NCI-H748 (cell line): Measurements from ENCODE around the gene FCRLB.
"Not testable (repeated sequence)": the region's sequence is repeated elsewhere in the genome, so short reads cannot be mapped to it uniquely, and the experiment has no call there.

Experiments
- DNase-seq: peaks from one replicate; lab custom pipeline; 2025; ENCODE audit not compliant: unreplicated experiment; lab: John Stamatoyannopoulos, UW

Gene FCRLB, protein sequence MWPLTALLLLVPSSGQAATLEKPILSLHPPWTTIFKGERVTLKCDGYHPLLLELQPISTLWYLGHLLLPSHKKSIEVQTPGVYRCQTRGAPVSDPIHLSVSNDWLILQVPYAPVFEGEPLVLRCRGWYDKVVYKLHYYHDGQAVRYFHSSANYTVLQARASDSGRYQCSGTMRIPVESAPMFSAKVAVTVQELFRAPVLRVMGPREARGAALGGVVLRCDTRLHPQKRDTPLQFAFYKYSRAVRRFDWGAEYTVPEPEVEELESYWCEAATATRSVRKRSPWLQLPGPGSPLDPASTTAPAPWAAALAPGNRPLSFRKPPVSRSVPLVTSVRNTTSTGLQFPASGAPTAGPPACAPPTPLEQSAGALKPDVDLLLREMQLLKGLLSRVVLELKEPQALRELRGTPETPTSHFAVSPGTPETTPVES

GRCh38 chr1:161720956-161721737 lies at the start of gene FCRLB:
TSS of gene FCRLB (plus strand) at chr1:161721544. CDS start at chr1:161722673, 1,129 bp downstream.
- DNase-seq = no peak

DNA sequence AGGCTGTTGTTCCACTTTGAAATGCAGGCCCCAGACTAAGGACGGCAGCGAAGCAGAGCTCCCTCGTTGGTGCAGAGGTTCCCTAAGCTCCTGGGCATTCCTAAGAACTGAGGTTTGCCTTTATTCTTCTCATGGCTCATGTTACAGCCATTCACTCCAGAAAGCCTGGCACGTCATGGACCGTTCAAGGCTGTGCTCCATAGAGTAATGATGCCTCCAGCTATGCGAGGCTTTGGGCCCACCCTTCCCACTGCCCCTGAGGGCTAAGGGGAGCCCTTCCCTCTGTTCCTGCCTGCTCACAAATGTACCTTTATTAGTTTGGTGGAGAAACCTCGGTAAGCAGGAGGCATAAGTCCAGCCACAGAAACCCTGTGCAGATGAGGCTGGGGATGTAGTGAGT lies 47.9 kb upstream of the FCRLB start:
- DNase-seq = not testable (repeated sequence)

DNA sequence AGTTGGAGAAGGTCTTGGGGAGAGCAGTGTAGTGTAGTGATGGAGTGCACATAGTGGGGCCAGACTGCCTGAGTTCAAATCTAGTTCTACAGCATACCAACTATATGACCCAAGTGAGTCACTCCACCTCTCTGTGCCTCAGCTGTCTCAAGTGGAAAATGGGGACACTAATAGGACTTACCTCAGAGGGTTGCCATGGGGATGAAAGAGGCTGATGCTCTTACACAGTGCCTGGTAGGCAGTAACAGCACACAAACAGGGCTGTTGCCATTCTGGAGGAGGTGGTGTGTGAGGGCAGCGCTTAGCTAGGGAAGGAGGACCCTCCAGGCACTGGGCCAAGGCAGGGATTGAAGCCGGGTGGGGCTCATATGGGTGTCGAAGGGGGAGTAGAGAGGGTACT lies 46.9 kb upstream of the FCRLB start:
- DNase-seq = peak; percentile 21

DNA sequence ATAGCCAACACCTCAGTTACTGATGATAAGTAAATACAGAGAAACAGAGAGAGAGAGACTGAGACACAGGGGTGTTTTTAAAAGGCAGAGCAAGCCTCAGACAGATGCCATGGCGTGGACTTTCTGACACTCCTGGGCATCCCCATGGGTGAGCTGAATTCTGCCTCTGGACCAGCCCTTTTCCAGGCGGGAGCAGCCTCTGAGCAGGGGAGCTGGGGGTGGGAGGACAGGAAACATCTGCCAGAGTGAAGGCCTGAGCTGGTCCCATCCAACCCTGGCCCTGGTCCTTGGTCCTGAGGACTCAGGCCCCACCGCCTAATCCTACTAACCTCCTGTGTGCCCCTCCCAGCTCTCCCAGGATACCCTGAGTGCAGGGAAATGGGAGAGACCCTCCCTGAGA lies 46.4 kb upstream of the FCRLB start:
- not testable (repeated sequence) for DNase-seq

DNA sequence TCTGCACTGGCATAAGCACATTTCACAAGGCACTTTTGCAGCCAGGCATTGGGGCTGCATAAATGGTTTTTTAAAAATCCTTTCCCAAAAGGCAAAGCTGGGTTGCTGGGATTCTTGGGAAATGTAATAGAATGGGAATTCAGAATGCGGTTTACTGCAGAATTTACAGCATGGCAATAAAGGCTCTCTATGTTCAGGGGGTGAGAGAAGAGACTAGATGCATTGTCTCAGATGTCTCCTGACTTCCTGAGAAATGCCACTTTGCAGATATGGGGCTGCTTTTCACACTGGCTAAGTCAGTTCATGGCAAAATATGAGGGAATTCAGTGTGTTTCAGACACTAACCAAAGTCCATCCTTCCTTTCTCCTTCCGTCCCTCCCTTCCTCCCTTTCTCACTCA lies 44.9 kb upstream of the FCRLB start:
- DNase-seq = no peak

GRCh38 chr1:161676958-161677689 lies 44.2 kb upstream of the FCRLB start:
- no peak for DNase-seq

- DNase-seq = no peak
Observed at GRCh38 chr1:161678500-161678899, 42.8 kb upstream of the FCRLB start.

- no peak for DNase-seq
Observed at GRCh38 chr1:161681879-161682278, 39.5 kb upstream of the FCRLB start.

DNA sequence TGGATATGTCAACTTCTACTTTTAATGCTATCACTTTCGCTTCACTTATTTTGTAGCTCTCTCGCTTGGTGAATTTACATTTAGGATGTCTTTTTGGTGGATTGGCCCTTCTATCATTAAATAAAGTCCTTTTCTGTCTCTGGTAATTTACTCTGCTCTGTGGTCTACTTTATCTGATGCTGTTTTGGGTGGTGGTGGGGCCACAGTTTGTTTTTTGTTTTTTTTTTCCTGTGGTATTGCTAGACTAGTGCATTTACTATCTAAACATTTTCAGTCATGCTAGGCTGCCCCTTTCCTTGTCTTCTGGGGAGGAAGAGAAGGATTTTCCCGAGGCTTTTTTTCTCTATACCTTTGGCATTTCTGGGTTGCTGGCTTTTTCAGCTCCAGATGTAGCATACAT lies 32.4 kb upstream of the FCRLB start:
- DNase-seq = no peak

DNA sequence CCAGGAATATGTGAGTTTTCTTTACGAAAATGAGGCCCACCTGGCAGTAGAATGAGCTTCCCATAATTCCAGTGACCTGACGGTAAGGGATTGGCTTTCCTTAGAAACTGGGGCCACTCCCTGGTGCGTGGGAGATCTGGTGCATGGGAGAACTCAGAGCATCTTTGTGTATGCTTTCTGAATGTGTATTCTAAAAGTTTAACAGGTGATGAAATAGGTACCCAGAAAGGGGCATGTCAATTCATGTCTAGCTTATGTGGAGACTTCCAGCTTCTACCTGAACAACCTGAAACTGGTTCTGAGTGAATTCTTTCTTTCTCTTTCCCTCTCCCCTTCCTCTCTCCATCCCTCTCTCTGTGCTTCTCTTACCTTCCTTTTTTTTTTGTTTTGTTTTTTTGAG lies 29.5 kb upstream of the FCRLB start:
- no peak for DNase-seq

- peak; percentile 40 for DNase-seq
Observed at GRCh38 chr1:161693020-161693712, 28.2 kb upstream of the FCRLB start.

- not testable (repeated sequence) for DNase-seq
Observed at GRCh38 chr1:161698302-161698701, 23.0 kb upstream of the FCRLB start.

DNA sequence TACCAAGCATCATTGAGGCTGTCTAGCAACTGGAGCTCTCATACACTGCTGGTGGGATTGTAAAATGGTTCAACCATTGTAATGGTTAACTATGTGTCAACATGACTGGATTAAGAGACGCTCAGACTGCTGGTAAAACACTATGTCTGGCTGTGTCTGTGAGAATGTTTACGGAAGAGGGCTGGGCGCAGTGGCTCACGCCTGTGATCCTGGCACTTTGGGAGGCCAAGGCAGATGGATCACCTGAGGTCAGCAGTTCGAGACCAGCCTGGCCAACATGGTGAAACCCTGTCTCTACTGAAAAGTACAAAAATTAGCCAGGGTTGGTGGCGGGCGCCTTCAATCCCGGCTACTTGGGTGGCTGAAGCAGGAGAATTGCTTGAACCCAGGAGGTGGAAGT lies 19.1 kb upstream of the FCRLB start:
- DNase-seq = peak; percentile 78

DNA sequence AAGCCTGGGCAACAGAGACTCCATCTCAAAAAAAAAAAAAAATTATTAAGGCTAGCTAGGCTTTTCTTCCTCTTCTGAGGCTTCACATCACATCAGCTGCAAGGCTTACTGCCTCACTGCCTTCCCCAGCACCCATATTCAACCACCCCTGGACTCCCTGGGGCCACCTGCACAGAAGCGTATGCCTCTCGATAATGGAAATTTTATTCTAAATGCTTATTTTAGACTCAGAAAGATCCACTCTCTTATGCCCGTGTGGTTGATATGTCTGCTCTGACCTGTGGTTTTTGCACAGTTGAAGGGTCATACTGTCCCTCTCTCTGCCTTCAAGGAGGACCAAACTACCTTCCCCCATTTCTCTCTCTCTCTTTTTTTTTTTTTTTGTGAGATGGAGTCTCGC lies 15.8 kb upstream of the FCRLB start:
- no peak for DNase-seq

- DNase-seq = no peak
Observed at GRCh38 chr1:161706113-161706481, 15.2 kb upstream of the FCRLB start.

GRCh38 chr1:161706482-161707347 lies 14.6 kb upstream of the FCRLB start, which contains the start of gene FCRLA:
TSS of gene FCRLA (plus strand) at chr1:161707229. CDS start at chr1:161707265, 36 bp downstream.
- no peak for DNase-seq

DNA sequence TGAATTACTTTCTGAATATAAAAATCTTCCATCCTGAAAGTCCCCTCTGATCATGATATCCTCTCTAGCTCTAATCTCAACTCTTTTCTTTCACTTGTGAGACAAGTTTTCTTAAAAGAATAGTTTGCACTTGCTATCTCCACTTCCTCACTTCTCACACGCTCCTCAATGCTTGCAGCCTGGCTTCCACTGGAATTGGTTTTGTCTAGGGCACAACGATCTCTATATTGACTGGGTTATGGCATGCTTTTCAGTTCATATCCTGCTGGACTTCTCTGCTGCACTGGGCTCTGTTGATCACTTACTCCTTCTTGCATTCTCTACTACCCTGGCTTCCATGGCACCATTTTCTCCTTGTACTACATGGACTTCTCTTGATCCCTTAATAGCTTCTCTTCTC lies 13.8 kb upstream of the FCRLB start:
- no peak for DNase-seq

- no peak for DNase-seq
Observed at GRCh38 chr1:161709373-161709772, 12.0 kb upstream of the FCRLB start.

DNA sequence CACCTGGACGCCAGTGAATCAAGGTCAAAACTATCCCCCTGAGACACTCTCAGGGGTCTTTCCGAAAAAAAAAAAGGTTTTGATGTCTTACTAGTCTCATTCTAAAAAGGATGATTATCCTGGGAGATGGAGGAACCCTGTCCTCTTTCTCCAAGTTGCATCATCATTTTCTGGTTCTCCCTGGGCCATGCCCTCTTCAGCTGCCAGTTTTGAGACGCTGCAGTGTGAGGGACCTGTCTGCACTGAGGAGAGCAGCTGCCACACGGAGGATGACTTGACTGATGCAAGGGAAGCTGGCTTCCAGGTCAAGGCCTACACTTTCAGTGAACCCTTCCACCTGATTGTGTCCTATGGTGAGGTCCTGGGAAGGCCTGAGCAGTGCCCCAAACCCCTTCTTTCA lies 10.8 kb upstream of the FCRLB start:
- no peak for DNase-seq
